K562 (cell line): ENCODE measurements around the gene SLC16A14. TPM values are rescaled to one million over a fixed set of nuclear protein-coding genes. Genes with fewer than 3 reads are reported as not detected.
A peak's percentile ranks its signal among the peaks of the same experiment; 100 is the strongest.

ENCODE experiments used
- CEBPB ChIP-seq: fragments of 450-650 bp; IDR thresholded peaks from 2 replicates; pipeline ENCODE4 v1.6.1; 2016; ENCODE audit warnings: missing genetic modification characterization, missing compliant biosample characterization
- CEBPG ChIP-seq, 3 experiments: fragments of 200-800 bp in 1 of 3; sonication (Bioruptor generic) in 1 of 3; sonication (generic) in 1 of 3; formaldehyde crosslinking in 1 of 3; IDR thresholded peaks in 2 of 3; conservative IDR thresholded peaks in 1 of 3; 2 replicates each; pipeline versions ENCODE4 v1.6.1 to v1.8.0; 2016 to 2022; ENCODE audit warnings: missing compliant biosample characterization in 2 of 3, missing genetic modification characterization in 2 of 3, mild to moderate bottlenecking in 1 of 3, missing genetic modification reagents in 1 of 3
- CREM ChIP-seq: IDR thresholded peaks from 2 replicates; pipeline ENCODE4 v1.6.1; 2014; ENCODE audit warnings: antibody characterized with exemption, low read depth
- EP300 ChIP-seq: IDR thresholded peaks from 2 replicates; pipeline ENCODE4 v1.6.1; 2012; ENCODE audit warnings: low read length, improper control_type of control experiment
- HDGF ChIP-seq: fragments of 450-650 bp; IDR thresholded peaks from 2 replicates; pipeline ENCODE4 v1.6.1; 2016
- JUN ChIP-seq, 2 experiments: sonication (generic) in 1 of 2; formaldehyde crosslinking in 1 of 2; IDR thresholded peaks; 2 replicates each; pipeline versions ENCODE4 v1.6.1 to v1.8.0; 2012 to 2022; ENCODE audit warnings: borderline replicate concordance in 2 of 2, mild to moderate bottlenecking in 2 of 2, improper control_type of control experiment in 1 of 2, low read depth in 1 of 2, low read length in 1 of 2, missing genetic modification reagents in 1 of 2
- KDM1A ChIP-seq, 2 experiments: fragments of 450-650 bp; IDR thresholded peaks; 2 replicates each; pipeline ENCODE4 v1.6.1; 2016; ENCODE audit warnings: mild to moderate bottlenecking in 2 of 2
- NEUROD1 ChIP-seq: fragments of 150-350 bp; IDR thresholded peaks from 2 replicates; pipeline ENCODE4 v1.6.1; 2014; ENCODE audit warnings: borderline replicate concordance, low read length, low read depth; ENCODE audit not compliant: partially characterized antibody
- RBBP5 ChIP-seq: fragments of 200-600 bp; sonication (generic); IDR thresholded peaks from 2 replicates; pipeline ENCODE4 v1.6.1; 2012; ENCODE audit warnings: borderline replicate concordance, mild to moderate bottlenecking, low read length, control low read depth, inconsistent platforms; ENCODE audit not compliant: insufficient read depth, poor library complexity, severe bottlenecking
- SMARCE1 ChIP-seq: fragments of 450-650 bp; IDR thresholded peaks from 2 replicates; pipeline ENCODE4 v1.7.1; 2016; ENCODE audit warnings: mild to moderate bottlenecking
- SOX6 ChIP-seq: fragments of 450-650 bp; IDR thresholded peaks from 2 replicates; pipeline ENCODE4 v1.6.1; 2014; ENCODE audit warnings: mild to moderate bottlenecking
- TAF7 ChIP-seq: fragments of 450-650 bp; IDR thresholded peaks from 2 replicates; pipeline ENCODE4 v1.6.1; 2016; ENCODE audit warnings: missing genetic modification characterization, missing compliant biosample characterization
- TAL1 ChIP-seq: fragments of 450-650 bp; IDR thresholded peaks from 2 replicates; pipeline ENCODE4 v1.6.1; 2016; ENCODE audit warnings: mild to moderate bottlenecking
- TBL1XR1 ChIP-seq, 2 experiments: IDR thresholded peaks; 2 replicates each; pipeline ENCODE4 v1.6.1; 2012; ENCODE audit warnings: improper control_type of control experiment in 2 of 2, low read length in 2 of 2, mild to moderate bottlenecking in 1 of 2
- TEAD4 ChIP-seq, 2 experiments: sonication (generic) in 1 of 2; formaldehyde crosslinking in 1 of 2; IDR thresholded peaks; 2 replicates each; pipeline versions ENCODE4 v1.6.1 to v1.8.0; 2012 to 2022; ENCODE audit warnings: borderline replicate concordance in 1 of 2, inconsistent platforms in 1 of 2, low read length in 1 of 2, mild to moderate bottlenecking in 1 of 2, missing genetic modification reagents in 1 of 2
- ZNF197 ChIP-seq: fragments of 200-800 bp; sonication (Bioruptor generic); IDR thresholded peaks from 2 replicates; pipeline ENCODE4 v1.6.1; 2016; ENCODE audit warnings: low read depth, missing genetic modification characterization, missing compliant biosample characterization
- ZNF311 ChIP-seq: fragments of 250-450 bp; sonication (Bioruptor Pico); IDR thresholded peaks from 2 replicates; pipeline ENCODE4 v1.4.0; 2020; ENCODE audit warnings: mild to moderate bottlenecking, moderate library complexity
- ZNF507 ChIP-seq: conservative IDR thresholded peaks from 2 replicates; pipeline ENCODE4 v1.6.1; 2017; ENCODE audit warnings: missing genetic modification characterization, missing compliant biosample characterization
- polyA plus RNA-seq, 8 experiments: library from polyadenylated mRNA; depleted of rRNA in 4 of 8; stranded (reverse) in 5 of 8; unstranded in 3 of 8; fragments of >200 nt; fragmentation: Nextera tagmentation in 2 of 8; fragmentation: Illumina TruSeq in 1 of 8; extraction: Ambion mirVana in 2 of 8; extraction: Trizol in 1 of 8; gene quantifications; 2 replicates each; pipeline versions ENCODE4 v1.2.1 to v1.2.3, GENCODE V29; 2011 to 2014; ENCODE audit warnings: inconsistent platforms in 1 of 8, missing spikeins in 1 of 8
- total RNA-seq, 7 experiments: library from RNA; depleted of rRNA in 6 of 7; stranded (reverse); fragments of >200 nt in 6 of 7; fragmentation: Illumina TruSeq in 2 of 7; extraction: Trizol in 2 of 7; gene quantifications; 2 replicates each; pipeline versions ENCODE4 v1.2.1 to v1.2.3, GENCODE V29; 2011 to 2021; ENCODE audit warnings: low replicate concordance in 1 of 7
- TF ChIP-seq, protein P1 (sequence below), 3 experiments: fragments of 200-800 bp in 1 of 3; fragments of 250-450 bp in 1 of 3; fragments of 450-650 bp in 1 of 3; sonication (Bioruptor Pico) in 1 of 3; sonication (Bioruptor generic) in 1 of 3; formaldehyde crosslinking in 1 of 3; IDR thresholded peaks; 2 replicates each; pipeline versions ENCODE4 v1.6.1 to v1.8.0; 2016 to 2022; ENCODE audit warnings: mild to moderate bottlenecking in 2 of 3, missing genetic modification characterization in 2 of 3, missing compliant biosample characterization in 1 of 3, moderate library complexity in 1 of 3

SLC16A14 gene
- total and polyA plus RNA-seq, 9 of the 15 experiments (the other 6 are each of a cell fraction or from before 2014, with no cell fraction given) = not detected

DNA sequence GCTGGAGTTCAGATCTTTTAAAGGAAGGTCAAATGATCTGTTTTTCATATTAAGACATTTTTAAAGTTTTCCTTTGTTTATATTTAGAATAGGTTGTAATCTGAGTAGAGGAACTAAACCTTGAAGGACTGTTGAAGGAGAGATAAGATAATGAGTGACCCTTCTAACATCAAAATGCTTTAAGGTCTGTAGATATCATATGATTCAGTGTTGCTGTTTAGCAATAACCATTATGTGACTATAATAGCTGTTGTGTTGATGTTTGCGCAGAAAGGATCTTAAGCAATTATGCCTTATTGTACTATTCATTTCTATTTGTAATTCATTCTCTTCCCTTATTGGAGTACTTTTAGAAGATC is 60.0 kb downstream of the SLC16A14 start (continued):
- peak; percentile 79 for TF ChIP-seq TEAD4 (IDR thresholded peaks at IDR 0.05; ENCODE audit: low read length)
- no peak for TF ChIP-seq TEAD4 (CRISPR knock-in tag; IDR thresholded peaks at IDR 0.05; ENCODE audit: borderline replicate concordance)
- TF ChIP-seq CREM = 0 out of 2 replicates have a peak, but pooled peaks have one; percentile 10
- 0 out of 4 replicates have a peak, but pooled peaks of 1 of the 2 experiments have one; percentile 11 for TF ChIP-seq KDM1A (IDR thresholded peaks at IDR 0.05)
- TF ChIP-seq HDGF = no peak
- TF ChIP-seq JUN (IDR thresholded peaks at IDR 0.05; ENCODE audit: borderline replicate concordance, low read depth, low read length) = no peak
- no peak for TF ChIP-seq JUN (CRISPR knock-in tag; IDR thresholded peaks at IDR 0.05; ENCODE audit: borderline replicate concordance)
- TF ChIP-seq EP300 = peak; percentile 62
- peak; percentile 79; the same call in 1 of the 2 replicates for TF ChIP-seq SOX6
- peak; percentile 38; the same call in 1 of the 2 replicates for TF ChIP-seq CEBPB (tag)
- TF ChIP-seq TBL1XR1 (IDR thresholded peaks at IDR 0.05; ENCODE audit: low read length in 2 of 2) = 0 out of 4 replicates have a peak, but pooled peaks of 1 of the 2 experiments have one; percentile 51
- no peak for TF ChIP-seq ZNF507 (tag)
- no peak for TF ChIP-seq ZNF197 (CRISPR knock-in tag)
- no peak for TF ChIP-seq CEBPG (CRISPR knock-in tag; IDR thresholded peaks at IDR 0.05)
- peak in 1 of 2 experiments; percentile 52; a peak in 2 of 4 replicates for TF ChIP-seq CEBPG (tag; conservative IDR thresholded peaks at IDR 0.05 in 1 of 2, IDR thresholded peaks at IDR 0.05 in 1 of 2)
- no peak for TF ChIP-seq TAF7
- no peak for TF ChIP-seq RBBP5
- TF ChIP-seq ZNF311 (CRISPR knock-in tag) = no peak
- TF ChIP-seq, protein P1, sequence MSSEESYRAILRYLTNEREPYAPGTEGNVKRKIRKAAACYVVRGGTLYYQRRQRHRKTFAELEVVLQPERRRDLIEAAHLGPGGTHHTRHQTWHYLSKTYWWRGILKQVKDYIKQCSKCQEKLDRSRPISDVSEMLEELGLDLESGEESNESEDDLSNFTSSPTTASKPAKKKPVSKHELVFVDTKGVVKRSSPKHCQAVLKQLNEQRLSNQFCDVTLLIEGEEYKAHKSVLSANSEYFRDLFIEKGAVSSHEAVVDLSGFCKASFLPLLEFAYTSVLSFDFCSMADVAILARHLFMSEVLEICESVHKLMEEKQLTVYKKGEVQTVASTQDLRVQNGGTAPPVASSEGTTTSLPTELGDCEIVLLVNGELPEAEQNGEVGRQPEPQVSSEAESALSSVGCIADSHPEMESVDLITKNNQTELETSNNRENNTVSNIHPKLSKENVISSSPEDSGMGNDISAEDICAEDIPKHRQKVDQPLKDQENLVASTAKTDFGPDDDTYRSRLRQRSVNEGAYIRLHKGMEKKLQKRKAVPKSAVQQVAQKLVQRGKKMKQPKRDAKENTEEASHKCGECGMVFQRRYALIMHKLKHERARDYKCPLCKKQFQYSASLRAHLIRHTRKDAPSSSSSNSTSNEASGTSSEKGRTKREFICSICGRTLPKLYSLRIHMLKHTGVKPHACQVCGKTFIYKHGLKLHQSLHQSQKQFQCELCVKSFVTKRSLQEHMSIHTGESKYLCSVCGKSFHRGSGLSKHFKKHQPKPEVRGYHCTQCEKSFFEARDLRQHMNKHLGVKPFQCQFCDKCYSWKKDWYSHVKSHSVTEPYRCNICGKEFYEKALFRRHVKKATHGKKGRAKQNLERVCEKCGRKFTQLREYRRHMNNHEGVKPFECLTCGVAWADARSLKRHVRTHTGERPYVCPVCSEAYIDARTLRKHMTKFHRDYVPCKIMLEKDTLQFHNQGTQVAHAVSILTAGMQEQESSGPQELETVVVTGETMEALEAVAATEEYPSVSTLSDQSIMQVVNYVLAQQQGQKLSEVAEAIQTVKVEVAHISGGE (CRISPR knock-in tag; IDR thresholded peaks at IDR 0.05) = no peak
- TF ChIP-seq SMARCE1 = peak; percentile 52; the same call in 1 of the 2 replicates
- peak; percentile 70 for TF ChIP-seq TAL1
- TF ChIP-seq NEUROD1 = no peak
